ENCODE data around the gene KCTD2.

Gene KCTD2

DNA sequence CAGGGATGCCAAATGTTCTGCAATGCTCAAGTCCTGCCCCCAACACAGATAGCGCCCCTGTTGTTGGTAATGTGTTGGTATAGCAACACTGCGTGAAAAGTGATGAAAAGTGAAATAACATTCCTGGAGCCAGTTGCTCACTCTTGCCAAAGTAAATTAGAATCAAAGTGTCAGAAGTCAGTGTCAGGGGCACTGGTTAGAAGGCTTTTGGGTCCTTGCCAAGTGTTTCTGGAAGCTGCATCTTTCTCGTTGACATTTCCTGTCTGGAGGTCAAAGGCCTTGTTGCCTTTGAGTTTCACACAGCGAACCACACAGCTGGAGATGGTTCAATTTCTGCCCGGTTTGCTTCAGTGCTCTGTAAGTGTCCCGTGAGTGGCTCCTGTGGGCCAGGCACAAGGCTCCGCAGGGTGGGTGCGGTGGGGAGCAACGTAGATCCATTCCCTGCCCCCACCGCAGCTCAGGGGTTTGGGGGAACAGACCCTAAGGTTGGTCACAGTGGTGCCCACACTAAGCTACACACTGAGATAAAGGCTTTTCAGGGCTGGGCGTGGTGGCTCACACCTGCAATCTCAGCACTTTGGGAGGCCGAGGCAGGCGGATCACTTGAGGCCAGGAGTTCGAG lies 37.1 kb downstream of the KCTD2 start:
- peak overlapping the region; percentile 17 for H3K27ac Mint-ChIP-seq

DNA sequence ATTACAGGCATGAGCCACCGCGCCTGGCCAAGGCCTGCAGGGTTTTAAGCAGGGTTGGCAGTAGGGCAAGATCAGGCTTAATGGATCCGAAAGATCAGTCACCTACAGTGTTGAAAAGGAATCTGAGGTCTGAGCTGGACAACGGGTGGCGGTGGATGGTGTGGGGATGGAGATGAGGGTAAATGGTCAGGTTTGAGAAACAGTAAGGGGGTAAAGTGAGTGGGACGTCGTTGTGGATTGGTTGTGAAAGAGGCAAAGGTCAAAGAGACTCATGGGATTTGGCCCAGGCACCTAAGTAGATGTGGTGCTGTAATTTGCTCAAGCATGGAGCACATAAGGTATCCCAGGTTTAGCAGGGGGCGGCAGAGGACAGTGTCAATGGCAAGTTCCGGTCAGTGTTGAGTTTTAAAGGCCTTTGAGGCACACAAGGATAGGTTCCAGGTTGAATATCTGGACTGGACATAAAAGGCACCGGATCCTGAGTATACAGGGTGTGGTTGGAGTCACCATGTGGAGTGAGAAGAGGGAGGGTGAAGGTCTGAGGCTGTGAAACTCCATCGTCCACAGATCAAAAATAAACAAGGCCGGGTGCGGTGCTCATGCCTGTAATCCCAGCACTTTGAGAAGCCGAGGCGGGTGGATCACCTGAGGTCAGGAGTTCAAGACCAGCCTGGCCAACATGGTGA lies 39.6 kb downstream of the KCTD2 start:
- ATAC-seq (replicated peaks): no peak
- Mint-ChIP-seq H3K27me3 (peaks cover 14 to 15% of the 10 kb centered on the region in 2 donors), H3K36me3 (no peaks in the 10 kb centered on the region), H3K9me3 (no peaks in the 10 kb centered on the region), H3K27ac (peak overlapping the region; percentile 74), H3K4me1 (peaks cover 12 to 17% of the 10 kb centered on the region in 2 donors), H3K4me3 (peak overlapping the region; percentile 17 to 41)
- DNase-seq: no peak

More for the DNA sequence above, 37.1 kb downstream of the KCTD2 start:
- ATAC-seq (replicated peaks) (no peak), DNase-seq (no peak)
- no peaks in the 10 kb centered on the region for H3K36me3 Mint-ChIP-seq
- no peak overlapping the region for H3K4me3 Mint-ChIP-seq
- H3K27me3 Mint-ChIP-seq: peaks cover 9 to 14% of the 10 kb centered on the region in 2 donors
- peaks cover 14 to 26% of the 10 kb centered on the region in 2 donors for H3K4me1 Mint-ChIP-seq
- no peaks in the 10 kb centered on the region for H3K9me3 Mint-ChIP-seq

DNA sequence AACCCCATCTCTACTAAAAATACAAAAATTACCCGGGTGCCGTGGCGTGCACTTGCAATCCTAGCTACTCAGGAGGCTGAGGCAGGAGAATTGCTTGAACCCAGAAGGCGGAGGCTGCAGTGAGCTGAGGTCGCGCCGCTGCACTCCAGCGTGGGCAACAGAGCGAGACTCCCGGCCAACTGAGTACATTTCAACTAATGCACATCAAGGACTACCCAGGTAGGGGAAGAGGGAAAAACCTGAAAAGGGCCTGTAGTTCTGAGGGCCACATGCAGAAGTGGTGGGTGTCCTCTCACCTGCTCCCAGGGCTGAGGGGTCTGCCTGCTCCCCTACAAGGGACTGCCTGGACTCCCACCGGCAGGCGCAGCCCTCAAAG lies 40.1 kb downstream of the KCTD2 start:
- H3K9me3 Mint-ChIP-seq: no peaks in the 10 kb centered on the region
- H3K4me3 Mint-ChIP-seq: peak overlapping the region; percentile 64 to 86
- no peak for DNase-seq
- no peaks in the 10 kb centered on the region for H3K36me3 Mint-ChIP-seq
- peak overlapping the region; percentile 25 for H3K27ac Mint-ChIP-seq
- peak in 1 of 2 donors; percentile 1 for ATAC-seq (replicated peaks)
- peaks cover 15 to 17% of the 10 kb centered on the region in 2 donors for H3K4me1 Mint-ChIP-seq
- H3K27me3 Mint-ChIP-seq: peaks cover 10 to 14% of the 10 kb centered on the region in 2 donors

DNA sequence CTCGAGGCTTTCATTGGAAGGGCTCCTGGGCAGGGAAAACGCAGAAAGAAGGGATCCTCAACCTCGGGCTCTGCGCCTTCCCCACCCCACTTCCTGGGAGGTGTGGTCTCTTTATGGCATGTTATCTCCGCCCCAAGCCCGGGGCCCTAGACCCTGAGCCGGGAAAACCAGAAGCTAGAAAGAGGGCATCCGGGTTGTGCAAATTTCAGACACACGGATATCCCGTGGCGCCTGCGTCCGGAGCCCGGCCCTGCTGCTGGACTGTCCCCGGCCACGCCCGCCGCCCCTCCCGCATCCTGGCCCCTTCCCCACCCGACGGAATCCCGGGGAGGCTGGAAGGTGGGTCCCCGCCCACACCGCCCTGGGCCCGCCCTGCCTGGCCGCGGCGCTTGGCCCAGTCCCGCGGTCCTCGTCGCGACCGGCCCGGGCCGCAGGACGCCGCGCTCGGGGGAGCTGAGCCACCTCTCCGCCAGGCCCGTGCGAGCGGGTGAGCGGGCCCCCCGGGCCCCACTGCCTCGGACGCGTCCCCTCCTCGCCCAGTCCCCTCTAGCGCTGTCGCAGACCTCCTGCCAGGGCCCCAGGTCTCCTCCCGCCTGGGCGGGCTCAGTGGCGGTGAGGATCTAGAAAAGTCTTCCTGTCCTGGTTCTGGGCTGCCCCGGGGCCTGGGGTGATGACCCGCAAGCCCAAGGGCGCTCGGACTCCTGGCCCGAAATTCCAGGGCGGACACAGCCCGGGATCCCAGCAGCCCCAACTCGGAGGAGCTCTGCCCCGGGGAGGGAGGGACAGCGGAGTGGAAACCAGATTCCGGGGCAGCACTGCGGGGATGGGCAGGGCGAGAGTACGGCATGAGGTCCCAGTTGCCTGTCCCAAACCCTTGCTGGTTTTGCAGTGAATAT lies 40.8 kb downstream of the KCTD2 start, which contains the start of gene SLC16A5:
SLC16A5 (plus strand) TSS at position 397 of the 896 bp plus-strand sequence. CDS start 5,683 bp downstream, outside the sequence.
- peak within 1 kb of the TSS; percentile 89 for H3K27ac Mint-ChIP-seq
- ATAC-seq (replicated peaks) (peak; percentile 64 to 70), DNase-seq (no peak)
- peaks cover 4 to 7% of the 10 kb centered on the region in 2 donors for H3K27me3 Mint-ChIP-seq
- H3K9me3 Mint-ChIP-seq: no peaks in the 10 kb centered on the region
- peak within 1 kb of the TSS; percentile 82 to 86 for H3K4me3 Mint-ChIP-seq
- peaks cover 17% of the 10 kb centered on the region in 2 donors for H3K4me1 Mint-ChIP-seq
- no peaks in the 10 kb centered on the region for H3K36me3 Mint-ChIP-seq

DNA sequence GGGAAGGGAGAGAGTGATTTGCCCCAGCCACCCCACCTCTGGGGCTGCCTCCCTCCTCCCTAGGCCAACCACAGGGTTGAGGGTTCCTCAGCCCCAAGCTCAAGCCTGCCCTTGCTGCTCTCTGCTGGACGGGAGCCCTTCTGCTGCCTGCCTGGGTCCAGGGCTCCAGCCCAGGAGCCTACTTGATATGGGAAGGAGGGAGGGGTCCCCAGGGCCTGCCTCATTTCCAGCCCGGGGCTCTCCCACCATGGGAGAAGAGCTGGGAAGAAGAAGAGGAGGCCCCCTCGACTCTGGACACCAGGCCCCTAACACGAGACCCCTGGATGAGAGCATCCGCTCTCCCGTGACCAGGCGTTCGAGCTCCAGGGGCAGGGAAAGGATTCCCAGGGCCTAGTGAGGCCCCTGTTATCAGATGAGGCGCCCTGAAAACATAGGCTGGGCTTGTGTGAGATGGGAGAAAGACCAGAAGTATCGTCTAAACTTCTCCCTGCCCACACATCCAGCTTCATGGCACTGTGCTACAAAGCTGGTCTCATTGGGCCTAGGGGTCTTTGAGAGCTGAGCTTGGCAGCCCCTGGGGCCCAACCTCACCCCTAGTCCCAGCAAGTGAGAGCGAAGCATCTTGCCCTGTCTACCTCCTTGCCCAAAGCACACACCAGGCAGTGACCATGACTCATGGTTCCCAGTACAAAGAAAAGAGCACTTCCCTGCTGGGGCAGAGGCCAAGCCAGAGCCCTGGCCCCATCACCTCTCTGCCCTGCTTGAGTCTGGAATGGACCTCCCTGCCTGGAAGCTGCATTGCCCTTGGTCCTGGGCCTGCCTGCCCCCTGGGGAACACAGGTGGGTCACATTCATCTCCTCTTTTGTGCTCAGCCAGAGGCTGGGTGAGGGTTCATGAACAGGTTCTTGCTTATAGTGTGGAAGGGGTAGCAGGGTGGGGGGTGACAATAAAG lies 41.7 kb downstream of the KCTD2 start:
- Mint-ChIP-seq H3K9me3 (no peaks in the 10 kb centered on the region), H3K4me3 (peak overlapping the region; percentile 82 to 86), H3K36me3 (no peaks in the 10 kb centered on the region), H3K27ac (no peak overlapping the region), H3K4me1 (peaks cover 17% of the 10 kb centered on the region in 2 donors), H3K27me3 (peaks cover 4 to 6% of the 10 kb centered on the region in 2 donors)
- ATAC-seq (replicated peaks) (peak; percentile 20 to 21), DNase-seq (no peak)

DNA sequence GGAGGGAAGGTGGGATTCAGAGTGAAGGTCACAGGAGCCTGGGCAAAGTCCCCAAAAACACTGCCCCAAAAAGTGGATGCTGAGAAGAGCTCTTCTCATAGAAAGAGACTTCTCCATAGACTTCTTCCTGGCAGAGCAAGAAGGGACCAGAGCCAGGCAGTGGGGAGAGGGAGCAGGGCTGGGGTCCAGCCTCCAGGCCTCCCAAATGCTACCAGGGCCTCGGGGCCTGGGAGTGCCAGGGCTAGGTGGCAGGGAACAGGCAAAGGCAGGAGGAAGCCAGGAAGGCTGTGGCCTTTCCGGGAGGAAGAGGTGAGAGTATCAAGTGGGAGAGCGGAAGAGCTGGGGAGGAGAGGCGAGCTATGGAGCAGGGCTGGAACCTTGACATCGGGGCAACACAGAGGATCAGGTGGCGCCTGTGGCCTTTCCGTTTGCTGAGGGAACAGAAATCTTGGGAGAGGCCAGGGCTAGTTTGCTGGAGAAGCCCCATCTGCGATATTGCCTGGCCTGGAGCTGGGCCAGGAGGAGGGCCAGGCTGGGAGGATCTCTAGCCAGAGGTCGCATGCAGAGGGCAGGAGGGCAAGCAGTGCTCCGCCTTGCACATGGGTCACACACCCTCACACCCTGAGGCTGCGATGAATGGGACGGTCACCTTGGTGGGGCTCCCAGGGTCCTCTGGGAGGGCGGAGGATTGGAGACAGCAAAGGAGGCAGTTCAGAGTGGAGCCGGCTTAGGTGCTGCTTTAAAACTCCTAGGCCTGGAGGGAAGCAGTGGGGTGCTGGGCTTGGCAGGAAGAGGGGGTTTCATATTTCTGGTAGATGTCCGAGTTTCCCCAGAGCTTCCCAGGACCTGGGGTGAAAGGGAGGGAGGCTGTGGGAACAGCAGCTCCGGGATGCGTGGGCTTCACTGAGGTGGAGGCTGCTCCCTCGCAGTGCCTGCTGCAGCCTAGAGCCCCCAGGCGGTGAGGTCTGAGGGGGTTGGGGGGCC lies 44.1 kb downstream of the KCTD2 start:
- peaks cover 4 to 6% of the 10 kb centered on the region in 2 donors for H3K27me3 Mint-ChIP-seq
- no peak overlapping the region for H3K4me3 Mint-ChIP-seq
- H3K36me3 Mint-ChIP-seq: no peaks in the 10 kb centered on the region
- DNase-seq: no peak
- no peak for ATAC-seq (replicated peaks)
- H3K9me3 Mint-ChIP-seq: no peaks in the 10 kb centered on the region
- H3K4me1 Mint-ChIP-seq: peaks cover 17 to 21% of the 10 kb centered on the region in 2 donors
- H3K27ac Mint-ChIP-seq: peak overlapping the region; percentile 63

DNA sequence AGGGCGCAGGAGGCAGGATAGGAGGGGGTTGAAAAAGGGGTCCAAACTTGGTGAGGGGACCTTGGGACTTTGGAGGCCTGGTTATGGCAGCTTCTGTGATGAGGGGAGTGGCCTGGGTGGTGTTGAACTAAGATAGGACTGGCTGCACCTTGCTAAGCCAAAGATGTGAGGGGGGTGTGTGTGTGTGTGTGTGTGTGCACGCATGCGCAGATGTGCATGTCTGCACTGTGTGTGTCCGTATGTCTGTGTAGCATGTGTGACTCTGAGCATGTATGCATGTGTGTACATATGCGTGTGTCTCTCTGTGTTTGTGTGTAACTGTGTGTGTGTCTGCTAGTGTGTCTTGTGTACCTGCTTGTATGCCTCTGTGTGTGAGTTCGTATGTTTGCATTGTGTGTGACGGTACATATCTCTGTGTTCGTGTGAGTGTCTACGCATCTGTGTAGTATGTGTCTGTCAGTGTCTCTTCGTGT lies 44.9 kb downstream of the KCTD2 start:
- no peak for ATAC-seq (replicated peaks)
- DNase-seq: no peak
- H3K9me3 Mint-ChIP-seq: no peaks in the 10 kb centered on the region
- H3K27me3 Mint-ChIP-seq: peaks cover 0 to 6% of the 10 kb centered on the region in 2 donors
- H3K4me1 Mint-ChIP-seq: peaks cover 12 to 17% of the 10 kb centered on the region in 2 donors
- no peak overlapping the region for H3K4me3 Mint-ChIP-seq
- H3K27ac Mint-ChIP-seq: no peak overlapping the region
- no peaks in the 10 kb centered on the region for H3K36me3 Mint-ChIP-seq

DNA sequence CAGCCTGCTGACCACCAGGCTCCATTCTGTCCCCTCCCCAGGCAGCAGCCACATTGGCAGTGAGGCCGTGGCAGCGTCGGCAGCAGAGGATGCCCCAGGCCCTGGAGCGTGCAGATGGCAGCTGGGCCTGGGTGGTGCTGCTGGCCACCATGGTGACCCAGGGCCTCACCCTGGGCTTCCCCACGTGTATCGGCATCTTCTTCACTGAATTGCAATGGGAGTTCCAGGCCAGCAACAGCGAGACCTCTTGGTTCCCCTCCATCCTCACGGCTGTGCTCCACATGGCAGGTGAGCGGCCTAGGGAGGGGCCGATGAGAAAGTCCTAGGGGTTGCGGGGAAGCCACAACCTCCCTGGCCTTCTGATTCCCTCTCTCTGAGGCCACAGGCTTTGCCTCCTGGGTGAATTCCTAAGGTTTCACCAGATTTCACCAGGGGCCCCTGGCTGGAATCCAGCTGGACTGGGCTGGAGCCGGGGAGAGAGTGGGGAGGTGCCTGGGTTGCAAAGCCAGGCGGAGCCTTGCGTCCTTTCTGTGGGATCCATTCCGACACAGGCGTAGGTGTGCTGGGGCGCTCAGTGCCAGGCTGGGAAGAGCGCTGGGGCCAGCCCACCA lies 46.6 kb downstream of the KCTD2 start:
- no peak for DNase-seq
- peaks cover 0 to 6% of the 10 kb centered on the region in 2 donors for H3K27me3 Mint-ChIP-seq
- H3K9me3 Mint-ChIP-seq: no peaks in the 10 kb centered on the region
- H3K27ac Mint-ChIP-seq: no peak overlapping the region
- no peak for ATAC-seq (replicated peaks)
- peaks cover 7 to 8% of the 10 kb centered on the region in 2 donors for H3K4me1 Mint-ChIP-seq
- no peak overlapping the region for H3K4me3 Mint-ChIP-seq
- H3K36me3 Mint-ChIP-seq: no peaks in the 10 kb centered on the region

DNA sequence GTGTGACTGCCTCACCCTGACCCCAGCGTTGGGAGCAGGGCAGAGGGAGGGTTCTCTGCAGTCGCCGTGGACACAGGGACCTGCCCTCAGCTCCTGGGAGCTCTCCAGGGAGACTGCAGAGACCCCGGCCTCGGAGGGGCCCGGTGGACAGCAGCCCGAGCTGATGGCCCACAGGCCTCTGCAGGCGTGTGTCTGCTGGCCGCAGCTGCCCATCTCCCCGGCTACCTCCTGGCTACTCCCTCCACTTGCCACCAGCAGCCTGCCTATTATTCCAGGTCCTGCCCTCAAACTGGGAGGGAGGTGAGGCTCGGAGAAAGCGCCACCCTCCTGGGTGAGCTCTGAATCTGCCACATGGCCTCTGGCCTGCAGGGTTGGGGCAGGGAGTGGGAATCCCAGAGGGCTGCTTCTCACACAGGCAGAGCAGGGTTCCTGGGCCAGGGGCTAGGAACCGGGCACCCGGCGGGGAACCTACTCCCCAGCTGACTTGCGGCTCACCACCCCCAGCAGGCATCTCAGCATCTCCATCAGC lies 47.9 kb downstream of the KCTD2 start:
- DNase-seq (no peak), ATAC-seq (replicated peaks) (no peak)
- H3K4me3 Mint-ChIP-seq: no peak overlapping the region

DNA sequence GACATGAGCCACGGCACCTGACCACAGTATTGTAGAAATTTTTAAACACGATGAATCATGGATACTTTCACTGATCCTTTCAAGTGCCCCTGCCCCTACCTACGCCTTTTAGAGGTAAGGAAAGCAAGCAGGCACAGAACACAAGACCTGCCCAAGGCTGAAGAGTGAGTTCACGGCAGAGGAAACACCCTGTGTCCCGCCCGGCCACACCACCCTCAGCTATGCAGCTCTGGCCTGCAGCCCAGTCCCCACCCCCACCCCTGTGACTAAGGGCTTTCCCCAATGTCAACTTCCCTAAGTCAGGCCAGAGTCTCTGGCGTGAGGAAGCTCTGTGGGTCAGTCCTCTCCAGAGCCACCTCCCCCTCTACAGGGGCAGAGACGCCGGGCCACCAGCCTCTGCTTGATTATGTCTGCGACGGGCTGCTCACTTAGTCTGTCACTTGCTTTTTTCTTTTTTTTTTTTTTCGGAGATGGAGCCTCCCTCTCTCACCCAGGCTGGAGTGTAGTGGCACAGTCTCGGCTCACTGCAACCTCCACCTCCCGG lies 49.1 kb downstream of the KCTD2 start:
- Mint-ChIP-seq H3K4me3 (no peak overlapping the region), H3K27me3 (peaks cover 0 to under 1% of the 10 kb centered on the region in 2 donors), H3K4me1 (peaks cover 7 to 11% of the 10 kb centered on the region in 2 donors), H3K27ac (no peak overlapping the region), H3K9me3 (no peaks in the 10 kb centered on the region), H3K36me3 (no peaks in the 10 kb centered on the region)
- ATAC-seq (replicated peaks): peak; percentile 59 to 78
- DNase-seq: no peak

More for the DNA sequence above, 47.9 kb downstream of the KCTD2 start:
- no peak overlapping the region for H3K27ac Mint-ChIP-seq
- H3K4me1 Mint-ChIP-seq: peaks cover 7 to 11% of the 10 kb centered on the region in 2 donors
- peaks cover 0 to 6% of the 10 kb centered on the region in 2 donors for H3K27me3 Mint-ChIP-seq
- no peaks in the 10 kb centered on the region for H3K36me3 Mint-ChIP-seq
- H3K9me3 Mint-ChIP-seq: no peaks in the 10 kb centered on the region

DNA sequence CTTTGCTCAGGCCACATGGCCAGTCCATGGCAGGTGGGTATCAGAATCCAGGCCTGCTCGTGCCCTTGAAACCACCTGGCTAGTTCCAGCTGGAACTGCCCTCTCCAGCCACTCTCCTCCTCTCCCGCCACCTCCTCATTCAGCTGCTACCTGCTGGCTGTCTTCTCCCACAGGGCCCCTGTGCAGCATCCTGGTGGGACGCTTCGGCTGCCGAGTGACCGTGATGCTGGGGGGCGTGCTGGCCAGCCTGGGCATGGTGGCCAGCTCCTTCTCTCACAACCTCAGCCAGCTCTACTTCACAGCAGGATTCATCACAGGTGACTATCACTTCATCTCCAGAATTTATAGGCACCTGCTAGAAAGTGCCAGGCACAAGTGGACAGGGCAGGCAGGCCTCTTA lies 50.8 kb downstream of the KCTD2 start:
- ATAC-seq (replicated peaks): no peak
- Mint-ChIP-seq H3K4me1 (peaks cover 13 to 17% of the 10 kb centered on the region in 2 donors), H3K27ac (no peak overlapping the region), H3K36me3 (peaks cover 0 to 4% of the 10 kb centered on the region in 2 donors), H3K4me3 (no peak overlapping the region), H3K27me3 (no peaks in the 10 kb centered on the region), H3K9me3 (peaks cover 0 to 4% of the 10 kb centered on the region in 2 donors)
- no peak for DNase-seq

DNA sequence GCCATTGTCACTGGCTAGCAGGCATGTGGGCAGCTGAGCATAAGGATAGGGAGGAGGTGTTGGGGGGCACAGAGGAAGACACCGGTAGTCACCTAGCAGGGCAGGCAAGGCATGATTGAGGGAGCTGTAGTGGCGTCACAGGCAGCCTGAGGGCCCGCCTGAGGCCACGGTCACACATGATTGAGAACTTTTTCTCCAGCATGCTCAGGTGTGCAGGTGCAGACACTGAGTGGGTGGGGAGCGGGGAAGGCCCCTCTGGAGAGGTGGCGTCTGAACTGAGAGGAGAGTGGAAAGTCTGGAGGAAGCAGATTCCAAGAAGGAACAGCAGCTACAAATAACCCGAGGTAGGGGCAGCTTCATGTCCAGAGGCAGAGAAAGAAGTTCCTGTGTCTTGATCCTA lies 51.8 kb downstream of the KCTD2 start:
- no peak for DNase-seq
- ATAC-seq (replicated peaks): no peak
- no peak overlapping the region for H3K4me3 Mint-ChIP-seq
- H3K4me1 Mint-ChIP-seq: peaks cover 14 to 17% of the 10 kb centered on the region in 2 donors
- no peaks in the 10 kb centered on the region for H3K27me3 Mint-ChIP-seq
- no peak overlapping the region for H3K27ac Mint-ChIP-seq
- peaks cover 0 to 4% of the 10 kb centered on the region in 2 donors for H3K9me3 Mint-ChIP-seq
- peaks cover 0 to 4% of the 10 kb centered on the region in 2 donors for H3K36me3 Mint-ChIP-seq
